Lower lobe of right lung (tissue), 2 donors: ENCODE data around the gene CIAO3. TPM values are rescaled to one million over a fixed set of nuclear protein-coding genes. Genes with fewer than 3 reads are reported as not detected.
A peak's percentile ranks its signal among the peaks of the same experiment; 100 is the strongest.

Experiments used
- ATAC-seq, 2 donors: fragments of 200-7000 bp; cut with Tn5 transposase; one replicate each; pipeline ENCODE4 v1.9.1; 2020 to 2022; ENCODE audit warnings: mild to moderate bottlenecking in 2 of 2, moderate library complexity in 2 of 2
- DNase-seq: peaks from one replicate; pipeline ENCODE4 v3.0.0-alpha.2; 2020
- H3K27ac ChIP-seq: fragments of 200-600 bp; one replicate; pipeline ENCODE4 v1.8.0; 2022
- H3K27me3 ChIP-seq: fragments of 200-600 bp; one replicate; pipeline ENCODE4 v1.8.0; 2022; ENCODE audit warnings: low read depth
- H3K36me3 ChIP-seq: fragments of 200-600 bp; one replicate; pipeline ENCODE4 v1.8.0; 2022; ENCODE audit warnings: mild to moderate bottlenecking
- H3K4me1 ChIP-seq: fragments of 200-600 bp; one replicate; pipeline ENCODE4 v1.8.0; 2022
- H3K4me3 ChIP-seq: fragments of 200-600 bp; one replicate; pipeline ENCODE4 v1.8.0; 2022; ENCODE audit warnings: mild to moderate bottlenecking
- H3K9me3 ChIP-seq: fragments of 200-600 bp; one replicate; pipeline ENCODE4 v1.8.0; 2022
- intact Hi-C: fragments of 100-400 bp; cut with DNase I; formaldehyde crosslinking; loops from one replicate; pipeline ENCODE4 v1.11.0; 2022
- total RNA-seq: library from RNA; stranded (reverse); fragmentation: NEBNext Ultra II Directional; extraction: Animal tissue kit (Norgen Biotek cat#: 25700); gene quantifications from one replicate; pipeline ENCODE4 v1.2.1, GENCODE V29; 2021
- TF ChIP-seq, protein P1 (sequence below): fragments of 200-600 bp; IDR thresholded peaks from one replicate; pipeline ENCODE4 v1.8.0; 2022; ENCODE audit warnings: antibody characterized with exemption, mild to moderate bottlenecking
- donor health status: DM: no; HTN: yes; CAD: no; lungs with severe emphysema.

CIAO3 gene
- total RNA-seq, 1 donor from 2014 or later = 24.3 TPM

DNA sequence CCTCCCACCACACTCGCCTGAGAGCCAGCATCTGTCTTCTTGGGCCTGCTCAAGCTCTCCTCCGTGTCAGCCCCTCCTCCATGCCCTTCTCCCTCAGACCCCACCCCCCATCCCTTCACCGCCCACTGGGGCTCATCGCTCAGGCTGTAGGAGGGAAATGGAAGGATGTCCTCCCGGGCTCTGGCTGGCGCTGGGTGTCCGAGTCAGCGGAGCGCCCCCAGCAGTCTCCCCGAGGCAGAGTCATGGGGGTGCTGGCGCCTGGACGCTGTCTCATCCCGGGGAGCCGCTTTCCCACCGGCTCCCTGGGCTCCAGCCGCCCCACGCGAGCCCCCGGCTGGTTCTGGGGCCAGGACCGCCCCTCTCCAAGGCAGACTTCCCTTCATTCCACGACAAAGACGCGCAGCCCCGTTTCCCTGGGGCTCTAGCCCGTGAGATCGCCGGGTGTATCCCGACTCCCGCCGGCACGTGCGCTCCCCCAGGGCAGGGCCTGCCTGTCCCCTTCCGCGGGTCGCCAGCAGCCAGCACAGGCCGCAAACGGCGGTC is 20.3 kb downstream of the CIAO3 start:
- intact Hi-C loops = no loop called here
- peak; percentile 3 to 39 for ATAC-seq
- TF ChIP-seq, protein P1, sequence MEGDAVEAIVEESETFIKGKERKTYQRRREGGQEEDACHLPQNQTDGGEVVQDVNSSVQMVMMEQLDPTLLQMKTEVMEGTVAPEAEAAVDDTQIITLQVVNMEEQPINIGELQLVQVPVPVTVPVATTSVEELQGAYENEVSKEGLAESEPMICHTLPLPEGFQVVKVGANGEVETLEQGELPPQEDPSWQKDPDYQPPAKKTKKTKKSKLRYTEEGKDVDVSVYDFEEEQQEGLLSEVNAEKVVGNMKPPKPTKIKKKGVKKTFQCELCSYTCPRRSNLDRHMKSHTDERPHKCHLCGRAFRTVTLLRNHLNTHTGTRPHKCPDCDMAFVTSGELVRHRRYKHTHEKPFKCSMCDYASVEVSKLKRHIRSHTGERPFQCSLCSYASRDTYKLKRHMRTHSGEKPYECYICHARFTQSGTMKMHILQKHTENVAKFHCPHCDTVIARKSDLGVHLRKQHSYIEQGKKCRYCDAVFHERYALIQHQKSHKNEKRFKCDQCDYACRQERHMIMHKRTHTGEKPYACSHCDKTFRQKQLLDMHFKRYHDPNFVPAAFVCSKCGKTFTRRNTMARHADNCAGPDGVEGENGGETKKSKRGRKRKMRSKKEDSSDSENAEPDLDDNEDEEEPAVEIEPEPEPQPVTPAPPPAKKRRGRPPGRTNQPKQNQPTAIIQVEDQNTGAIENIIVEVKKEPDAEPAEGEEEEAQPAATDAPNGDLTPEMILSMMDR = no peak

DNA sequence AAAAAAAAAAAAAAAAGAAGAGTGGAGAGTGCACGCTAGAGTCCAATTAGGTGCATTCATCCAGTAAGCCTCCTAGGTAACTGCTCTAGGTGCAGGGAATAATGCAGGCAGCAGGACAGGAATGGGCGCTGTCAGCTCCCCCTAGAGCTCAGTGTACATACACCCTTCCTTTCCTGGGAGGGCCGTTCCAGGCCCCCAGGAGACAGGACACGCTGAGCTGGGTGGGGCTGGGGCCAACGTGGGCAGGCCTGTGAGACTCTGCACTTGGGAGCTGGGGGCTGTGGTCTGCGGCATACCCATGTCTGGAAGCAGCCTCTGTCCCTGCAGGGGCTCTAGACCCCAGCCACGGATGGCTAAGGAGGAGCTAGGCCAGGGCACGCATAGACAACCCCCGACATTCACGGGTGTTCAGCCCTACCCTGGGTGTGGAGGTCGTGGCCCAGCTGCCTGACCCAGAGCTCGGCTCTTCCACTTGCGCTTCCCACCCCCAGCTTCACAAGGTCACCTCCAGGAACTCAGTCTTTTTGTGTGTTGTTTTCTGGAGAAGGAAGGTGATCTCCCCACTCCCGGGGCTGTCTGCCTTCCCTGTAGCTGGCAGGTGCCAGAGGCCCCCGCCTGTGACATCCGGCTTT is 20.9 kb downstream of the CIAO3 start:
- Histone ChIP-seq H3K36me3 (peaks cover 5% of the 10 kb centered on the region), H3K4me3 (peak overlapping the region; percentile 80), H3K4me1 (peaks cover 34% of the 10 kb centered on the region), H3K27me3 (no peaks in the 10 kb centered on the region), H3K9me3 (no peaks in the 10 kb centered on the region), H3K27ac (peak overlapping the region; percentile 89)
- ATAC-seq = no peak
- no peak for DNase-seq
- TF ChIP-seq, protein P1 = no peak
- intact Hi-C loops = no loop called here

More for the DNA sequence above, 20.3 kb downstream of the CIAO3 start:
- Histone ChIP-seq H3K4me3 (peak overlapping the region; percentile 80), H3K9me3 (no peaks in the 10 kb centered on the region), H3K27me3 (peaks cover 3% of the 10 kb centered on the region), H3K36me3 (peaks cover 5% of the 10 kb centered on the region), H3K27ac (peak overlapping the region; percentile 89), H3K4me1 (peaks cover 34% of the 10 kb centered on the region)
- no peak for DNase-seq

DNA sequence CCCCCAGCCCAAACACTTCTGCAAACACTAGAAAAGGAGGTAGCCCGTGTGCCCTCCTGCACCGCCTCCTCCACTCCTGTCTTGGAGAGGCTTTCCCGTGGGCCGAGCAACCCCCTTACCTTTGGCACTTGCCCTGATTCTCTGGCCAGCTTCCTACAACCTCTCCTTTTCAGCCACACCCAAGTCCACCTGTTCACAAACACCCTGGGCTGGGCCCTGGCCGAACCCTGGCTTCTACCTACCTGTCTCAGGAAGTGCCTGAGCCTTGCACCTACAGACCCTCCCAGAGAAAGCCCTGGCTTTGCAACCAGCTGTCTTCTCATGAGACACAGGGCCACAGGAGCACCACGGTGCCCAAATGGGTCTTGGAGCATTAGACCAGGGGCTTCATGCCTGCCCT is 21.9 kb downstream of the CIAO3 start:
- Histone ChIP-seq H3K27me3 (peaks cover 1% of the 10 kb centered on the region), H3K27ac (no peak overlapping the region), H3K9me3 (no peaks in the 10 kb centered on the region), H3K36me3 (peaks cover 5% of the 10 kb centered on the region), H3K4me3 (no peak overlapping the region), H3K4me1 (peaks cover 40% of the 10 kb centered on the region)
- TF ChIP-seq, protein P1 = no peak
- intact Hi-C loops = no loop called here
- no peak for DNase-seq
- ATAC-seq = no peak

DNA sequence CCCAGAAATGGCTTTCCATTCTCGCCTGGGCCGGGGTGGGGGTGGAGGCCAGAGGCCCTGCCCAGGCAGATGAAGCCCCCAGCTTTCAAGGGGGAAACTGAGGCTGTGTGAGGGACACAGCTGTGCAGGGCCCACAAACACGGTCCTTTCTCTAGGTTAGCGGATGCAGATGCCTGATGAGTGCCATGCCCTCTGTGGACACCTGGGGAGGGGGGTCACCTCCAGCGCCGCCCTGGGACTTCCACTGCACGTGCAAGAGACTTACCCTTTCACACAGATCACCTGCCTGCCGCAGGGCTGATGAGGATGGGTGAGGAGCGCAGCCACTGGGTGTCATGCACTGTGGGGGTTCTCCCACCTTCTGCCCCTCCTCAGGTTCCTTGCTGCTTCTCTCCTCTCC is 22.4 kb downstream of the CIAO3 start:
- peaks cover 5% of the 10 kb centered on the region for H3K27me3 ChIP-seq
- no peak overlapping the region for H3K4me3 ChIP-seq
- H3K4me1 ChIP-seq = peaks cover 40% of the 10 kb centered on the region
- intact Hi-C loops = no loop called here
- TF ChIP-seq, protein P1 = no peak
- H3K36me3 ChIP-seq = peaks cover 5% of the 10 kb centered on the region
- ATAC-seq = no peak
- no peak for DNase-seq
- no peaks in the 10 kb centered on the region for H3K9me3 ChIP-seq
- no peak overlapping the region for H3K27ac ChIP-seq

DNA sequence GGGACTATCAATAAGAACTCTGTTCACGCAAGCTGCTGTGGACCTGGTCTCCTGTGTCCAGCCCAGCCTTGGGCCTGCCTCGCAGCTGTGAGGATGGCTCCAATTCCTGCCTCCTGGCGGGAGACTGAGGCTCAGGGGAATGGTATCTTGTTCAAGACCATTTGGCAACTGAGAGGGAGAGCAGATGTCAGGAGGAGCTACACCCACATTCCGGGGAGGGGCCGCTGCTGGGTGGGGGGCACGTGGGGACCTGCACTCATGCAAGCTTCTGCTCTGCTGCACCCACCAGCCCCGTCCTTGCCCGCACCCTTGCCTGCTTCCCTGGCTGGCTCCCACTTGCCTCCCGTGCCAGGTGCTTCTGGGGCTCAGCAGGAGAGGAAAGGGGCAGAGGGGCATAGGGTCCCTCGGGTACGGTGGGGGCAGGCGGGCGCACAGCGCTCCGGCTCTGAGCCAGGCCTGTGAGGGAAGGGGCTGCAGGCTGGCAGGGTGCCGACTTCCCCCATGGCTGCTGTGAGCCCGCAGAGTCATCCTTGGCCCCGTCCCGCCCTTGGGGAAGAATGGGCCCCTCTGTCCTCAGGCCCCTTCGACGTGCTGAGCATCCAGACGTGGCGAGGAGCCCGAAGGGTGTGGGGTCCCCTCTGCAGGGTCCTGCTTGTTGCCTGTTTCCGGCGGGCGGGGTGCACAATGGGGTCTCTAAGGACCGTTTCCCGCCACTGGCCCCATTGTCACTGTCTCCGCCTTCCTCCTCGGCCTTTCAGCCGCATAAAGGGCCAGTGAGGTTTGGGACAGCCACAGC is 23.1 kb downstream of the CIAO3 start:
- DNase-seq (no peak), ATAC-seq (no peak)
- no peak overlapping the region for H3K4me3 ChIP-seq
- H3K9me3 ChIP-seq = no peaks in the 10 kb centered on the region
- H3K36me3 ChIP-seq = peaks cover 2% of the 10 kb centered on the region
- intact Hi-C loops = no loop called here
- no peak overlapping the region for H3K27ac ChIP-seq
- peaks cover 40% of the 10 kb centered on the region for H3K4me1 ChIP-seq
- TF ChIP-seq, protein P1 = no peak
- H3K27me3 ChIP-seq = peaks cover 5% of the 10 kb centered on the region
